ENCODE measurements around the gene PRSS2. TPM values are rescaled to one million over a fixed set of nuclear protein-coding genes. Genes with fewer than 3 reads are reported as not detected.

Gene PRSS2
- total RNA-seq, 4 donors from 2014 or later: 29.7 to 243 (median 208) TPM

GRCh38 chr7:142788303-142789289 lies 17.8 kb downstream of the PRSS2 start:
- Histone ChIP-seq H3K9me3 (no peaks in the 10 kb centered on the region), H3K4me3 (peak overlapping the region; percentile 15 to 31 (median 24)), H3K36me3 (no peaks in the 10 kb centered on the region), H3K27me3 (no peaks in the 10 kb centered on the region), H3K4me1 (no peaks in the 10 kb centered on the region), H3K27ac (peak overlapping the region; percentile 38 to 73 (median 66))
- TF ChIP-seq CTCF (IDR thresholded peaks at IDR 0.05): no peak
- TF ChIP-seq POLR2A (IDR thresholded peaks at IDR 0.05): no peak
- DNase-seq: no peak

- Histone ChIP-seq H3K4me3 (peak overlapping the region in 3 of 4 donors; percentile 15 to 25 (median 24)), H3K27ac (peak overlapping the region; percentile 7 to 68 (median 56)), H3K36me3 (no peaks in the 10 kb centered on the region), H3K9me3 (no peaks in the 10 kb centered on the region), H3K27me3 (no peaks in the 10 kb centered on the region), H3K4me1 (no peaks in the 10 kb centered on the region)
- no peak for DNase-seq
- no peak for TF ChIP-seq CTCF (IDR thresholded peaks at IDR 0.05)
- TF ChIP-seq POLR2A (IDR thresholded peaks at IDR 0.05): no peak
Measured at GRCh38 chr7:142789441-142789840, 18.7 kb downstream of the PRSS2 start.

GRCh38 chr7:142790056-142790455 lies 19.3 kb downstream of the PRSS2 start:
- TF ChIP-seq CTCF (IDR thresholded peaks at IDR 0.05): no peak
- TF ChIP-seq POLR2A (IDR thresholded peaks at IDR 0.05): no peak
- H3K27ac ChIP-seq: peak overlapping the region; percentile 7 to 68 (median 56)

GRCh38 chr7:142790555-142790954 lies 19.8 kb downstream of the PRSS2 start:
- H3K27ac ChIP-seq: peak overlapping the region in 2 of 4 donors; percentile 21 to 49
- no peak for DNase-seq
- H3K4me1 ChIP-seq: peaks cover 0 to 9% (median 0%) of the 10 kb centered on the region in 4 donors
- no peaks in the 10 kb centered on the region for H3K9me3 ChIP-seq
- peak overlapping the region in 1 of 4 donors; percentile 25 for H3K4me3 ChIP-seq
- no peaks in the 10 kb centered on the region for H3K27me3 ChIP-seq
- no peaks in the 10 kb centered on the region for H3K36me3 ChIP-seq
- TF ChIP-seq CTCF (IDR thresholded peaks at IDR 0.05) (no peak), POLR2A (IDR thresholded peaks at IDR 0.05) (no peak)

More at GRCh38 chr7:142790056-142790455, 19.3 kb downstream of the PRSS2 start:
- Histone ChIP-seq H3K4me3 (peak overlapping the region in 2 of 4 donors; percentile 24 to 25), H3K4me1 (peaks cover 0 to 6% (median 0%) of the 10 kb centered on the region in 4 donors), H3K27me3 (no peaks in the 10 kb centered on the region), H3K9me3 (no peaks in the 10 kb centered on the region), H3K36me3 (no peaks in the 10 kb centered on the region)
- DNase-seq: no peak

GRCh38 chr7:142791502-142791901 lies 20.7 kb downstream of the PRSS2 start:
- peak overlapping the region in 3 of 4 donors; percentile 19 to 54 (median 27) for H3K27ac ChIP-seq
- H3K36me3 ChIP-seq: no peaks in the 10 kb centered on the region
- peaks cover 0 to 9% (median 0%) of the 10 kb centered on the region in 4 donors for H3K4me1 ChIP-seq
- DNase-seq: no peak
- TF ChIP-seq CTCF (IDR thresholded peaks at IDR 0.05) (no peak), POLR2A (IDR thresholded peaks at IDR 0.05) (no peak)
- H3K27me3 ChIP-seq: peaks cover 0 to 3% of the 10 kb centered on the region in 2 donors
- H3K9me3 ChIP-seq: no peaks in the 10 kb centered on the region
- H3K4me3 ChIP-seq: no peak overlapping the region
